Ectodermal cell (in vitro differentiated cells): ENCODE results near the gene FAF1.

Source experiments
- H3K27ac ChIP-seq: 2 replicates; pipeline ENCODE4 v1.7.0; 2013; ENCODE audit warnings: mild to moderate bottlenecking, low read depth, low read length; ENCODE audit not compliant: insufficient read depth, poor library complexity, severe bottlenecking
- H3K27me3 ChIP-seq: 2 replicates; pipeline ENCODE4 v1.7.0; 2013; ENCODE audit warnings: mild to moderate bottlenecking, low read length; ENCODE audit not compliant: insufficient read depth, control insufficient read depth, poor library complexity, severe bottlenecking
- H3K36me3 ChIP-seq: one replicate; pipeline ENCODE4 v1.7.0; 2013; ENCODE audit warnings: low read length; ENCODE audit not compliant: control insufficient read depth, insufficient read depth
- H3K4me1 ChIP-seq: one replicate; pipeline ENCODE4 v1.7.0; 2013; ENCODE audit warnings: low read length; ENCODE audit not compliant: control insufficient read depth, insufficient read depth
- H3K4me3 ChIP-seq: 2 replicates; pipeline ENCODE4 v1.7.0; 2013; ENCODE audit warnings: low read depth, low read length, control low read depth; ENCODE audit not compliant: insufficient read depth
- H3K9me3 ChIP-seq: 2 replicates; pipeline ENCODE4 v1.7.0; 2013; ENCODE audit warnings: mild to moderate bottlenecking, low read length, moderate library complexity; ENCODE audit not compliant: control insufficient read depth
- WGBS, 2 experiments: methylation state at CpG; one replicate each; pipeline ENCODE4 v1.1.7; 2013; ENCODE audit warnings: missing lambda C conversion rate in 2 of 2; 5-methylcytosine and 5-hydroxymethylcytosine counted together

The FAF1 gene

GRCh38 chr1:50491142-50491541, 468.9 kb downstream of the FAF1 start:
- H3K36me3 ChIP-seq: no peaks in the 10 kb centered on the region
- H3K4me1 ChIP-seq: no peaks in the 10 kb centered on the region
- no peak overlapping the region for H3K4me3 ChIP-seq
- H3K27me3 ChIP-seq: no peaks in the 10 kb centered on the region
- H3K9me3 ChIP-seq: no peaks in the 10 kb centered on the region
- no peak overlapping the region for H3K27ac ChIP-seq

- no peaks in the 10 kb centered on the region for H3K9me3 ChIP-seq
- H3K4me1 ChIP-seq: no peaks in the 10 kb centered on the region
- H3K27ac ChIP-seq: no peak overlapping the region
- 90 to 92% methylated on average over 1 to 2 of the region's 2 CpGs for WGBS, 2 experiments
- H3K36me3 ChIP-seq: no peaks in the 10 kb centered on the region
- H3K4me3 ChIP-seq: no peak overlapping the region
- H3K27me3 ChIP-seq: no peaks in the 10 kb centered on the region
Observed at GRCh38 chr1:50490640-50491039, 469.4 kb downstream of the FAF1 start.

GRCh38 chr1:50488876-50489275, 471.2 kb downstream of the FAF1 start:
- Histone ChIP-seq H3K4me3 (no peak overlapping the region), H3K4me1 (no peaks in the 10 kb centered on the region), H3K9me3 (no peaks in the 10 kb centered on the region), H3K27ac (no peak overlapping the region), H3K27me3 (no peaks in the 10 kb centered on the region), H3K36me3 (no peaks in the 10 kb centered on the region)
- 100% methylated on average over 1 of the region's 1 CpG; no CpG with 5 or more reads in 1 of the 2 experiments for WGBS, 2 experiments

- Histone ChIP-seq H3K9me3 (no peaks in the 10 kb centered on the region), H3K4me1 (no peaks in the 10 kb centered on the region), H3K27ac (no peak overlapping the region), H3K27me3 (no peaks in the 10 kb centered on the region), H3K4me3 (no peak overlapping the region), H3K36me3 (no peaks in the 10 kb centered on the region)
- 97 to 100% methylated on average over 1 to 3 of the region's 3 CpGs for WGBS, 2 experiments
Observed at GRCh38 chr1:50488356-50488755, 471.7 kb downstream of the FAF1 start.

- 92 to 100% methylated on average over 1 of the region's 1 CpG for WGBS, 2 experiments
- H3K27me3 ChIP-seq: no peaks in the 10 kb centered on the region
- no peak overlapping the region for H3K4me3 ChIP-seq
- H3K9me3 ChIP-seq: no peaks in the 10 kb centered on the region
- no peaks in the 10 kb centered on the region for H3K36me3 ChIP-seq
- no peaks in the 10 kb centered on the region for H3K4me1 ChIP-seq
- H3K27ac ChIP-seq: no peak overlapping the region
Observed at GRCh38 chr1:50487725-50488124, 472.3 kb downstream of the FAF1 start.

GRCh38 chr1:50481142-50481736, 478.8 kb downstream of the FAF1 start:
- no peak overlapping the region for H3K27ac ChIP-seq
- WGBS, 2 experiments: 70 to 100% methylated on average over 2 of the region's 2 CpGs
- no peaks in the 10 kb centered on the region for H3K4me1 ChIP-seq
- no peaks in the 10 kb centered on the region for H3K9me3 ChIP-seq
- no peaks in the 10 kb centered on the region for H3K36me3 ChIP-seq
- H3K4me3 ChIP-seq: no peak overlapping the region
- H3K27me3 ChIP-seq: no peaks in the 10 kb centered on the region

- H3K9me3 ChIP-seq: no peaks in the 10 kb centered on the region
- H3K27ac ChIP-seq: no peak overlapping the region
- H3K36me3 ChIP-seq: no peaks in the 10 kb centered on the region
- no peak overlapping the region for H3K4me3 ChIP-seq
- no peaks in the 10 kb centered on the region for H3K27me3 ChIP-seq
- WGBS, 2 experiments: no CpG with 5 or more reads among the region's 1 CpG
- H3K4me1 ChIP-seq: peaks cover 7% of the 10 kb centered on the region
Observed at GRCh38 chr1:50476800-50477199, 483.3 kb downstream of the FAF1 start.

GRCh38 chr1:50474859-50475809, 484.9 kb downstream of the FAF1 start:
- WGBS, 2 experiments: 67 to 71% methylated on average over 7 of the region's 7 CpGs
- H3K9me3 ChIP-seq: no peaks in the 10 kb centered on the region
- no peaks in the 10 kb centered on the region for H3K27me3 ChIP-seq
- peaks cover 7% of the 10 kb centered on the region for H3K4me1 ChIP-seq
- H3K27ac ChIP-seq: no peak overlapping the region
- no peak overlapping the region for H3K4me3 ChIP-seq
- no peaks in the 10 kb centered on the region for H3K36me3 ChIP-seq

GRCh38 chr1:50473513-50473912, 486.6 kb downstream of the FAF1 start:
- no peak overlapping the region for H3K4me3 ChIP-seq
- H3K36me3 ChIP-seq: no peaks in the 10 kb centered on the region
- H3K27ac ChIP-seq: no peak overlapping the region
- peaks cover 7% of the 10 kb centered on the region for H3K4me1 ChIP-seq
- H3K9me3 ChIP-seq: no peaks in the 10 kb centered on the region
- H3K27me3 ChIP-seq: no peaks in the 10 kb centered on the region

- Histone ChIP-seq H3K4me1 (peaks cover 7% of the 10 kb centered on the region), H3K27ac (no peak overlapping the region), H3K27me3 (no peaks in the 10 kb centered on the region), H3K4me3 (no peak overlapping the region), H3K9me3 (no peaks in the 10 kb centered on the region), H3K36me3 (no peaks in the 10 kb centered on the region)
- WGBS, 2 experiments: 81 to 86% methylated on average over 2 to 3 of the region's 3 CpGs
Observed at GRCh38 chr1:50471967-50472366, 488.1 kb downstream of the FAF1 start.
